Gastrocnemius medialis (tissue), 4 donors: ENCODE measurements around the gene TM7SF3.

ENCODE experiments used
- POLR2A ChIP-seq, 2 donors: fragments of 450-650 bp; IDR thresholded peaks; one replicate each; pipeline ENCODE4 v1.6.1; 2017; ENCODE audit warnings: antibody characterized with exemption in 2 of 2, mild to moderate bottlenecking in 2 of 2, moderate library complexity in 2 of 2
- TF ChIP-seq, protein P1 (sequence below), 5 experiments: fragments of 450-650 bp in 3 of 5; fragments of 200-600 bp in 2 of 5; sonication (generic) in 2 of 5; IDR thresholded peaks in 4 of 5; conservative IDR thresholded peaks in 1 of 5; 1 replicate in 4 of 5; 2 replicates in 1 of 5; pipeline ENCODE4 v1.5.1; 2016 to 2019; ENCODE audit warnings: antibody characterized with exemption in 5 of 5, mild to moderate bottlenecking in 3 of 5, moderate library complexity in 3 of 5

DNA sequence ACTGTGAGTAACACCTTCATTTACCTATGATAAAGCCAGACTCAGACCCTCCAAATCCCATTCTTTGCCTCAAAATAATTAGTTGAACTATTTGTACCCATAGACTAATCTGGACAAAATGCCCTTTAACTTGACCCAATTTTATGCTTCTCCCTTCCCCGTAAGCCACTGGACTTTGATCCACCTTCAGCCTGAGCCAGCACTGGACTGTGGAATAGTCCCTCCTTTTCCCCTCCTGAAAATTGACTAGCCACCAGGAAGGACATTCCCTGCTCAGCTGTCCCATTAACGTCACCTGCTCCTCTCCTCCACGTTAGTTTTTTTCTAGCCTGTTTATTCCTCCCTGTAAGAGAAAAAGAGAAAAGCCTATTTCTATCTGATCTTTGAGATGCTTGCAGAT, 18.5 kb upstream of the TM7SF3 start:
- TF ChIP-seq, protein P1, sequence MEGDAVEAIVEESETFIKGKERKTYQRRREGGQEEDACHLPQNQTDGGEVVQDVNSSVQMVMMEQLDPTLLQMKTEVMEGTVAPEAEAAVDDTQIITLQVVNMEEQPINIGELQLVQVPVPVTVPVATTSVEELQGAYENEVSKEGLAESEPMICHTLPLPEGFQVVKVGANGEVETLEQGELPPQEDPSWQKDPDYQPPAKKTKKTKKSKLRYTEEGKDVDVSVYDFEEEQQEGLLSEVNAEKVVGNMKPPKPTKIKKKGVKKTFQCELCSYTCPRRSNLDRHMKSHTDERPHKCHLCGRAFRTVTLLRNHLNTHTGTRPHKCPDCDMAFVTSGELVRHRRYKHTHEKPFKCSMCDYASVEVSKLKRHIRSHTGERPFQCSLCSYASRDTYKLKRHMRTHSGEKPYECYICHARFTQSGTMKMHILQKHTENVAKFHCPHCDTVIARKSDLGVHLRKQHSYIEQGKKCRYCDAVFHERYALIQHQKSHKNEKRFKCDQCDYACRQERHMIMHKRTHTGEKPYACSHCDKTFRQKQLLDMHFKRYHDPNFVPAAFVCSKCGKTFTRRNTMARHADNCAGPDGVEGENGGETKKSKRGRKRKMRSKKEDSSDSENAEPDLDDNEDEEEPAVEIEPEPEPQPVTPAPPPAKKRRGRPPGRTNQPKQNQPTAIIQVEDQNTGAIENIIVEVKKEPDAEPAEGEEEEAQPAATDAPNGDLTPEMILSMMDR (IDR thresholded peaks at IDR 0.05 in 4 of 5, conservative IDR thresholded peaks at IDR 0.05 in 1 of 5): no peak
- TF ChIP-seq POLR2A (IDR thresholded peaks at IDR 0.05): no peak
